Natural killer cell treated with Interleukin-12 subunit alpha and Interleukin-12 subunit beta and Interleukin-15 and Interleukin-18, amount 100 ng/mL, for 72 hours (primary cell): ENCODE results near the gene KRTAP5-11. TPM values are rescaled to one million over a fixed set of nuclear protein-coding genes. Genes with fewer than 3 reads are reported as not detected.
"Not testable (repeated sequence)": the region's sequence is repeated elsewhere in the genome, so short reads cannot be mapped to it uniquely, and the experiment has no call there.

Experiments used
- ATAC-seq, 2 donors: fragments of 150-1000 bp; cut with Tn5 transposase in 1 of 2; sonication (Bioruptor Pico), chemical (Tn5 transposase) in 1 of 2; 2 replicates each; pipeline ENCODE4 v1.10.0; 2021
- DNase-seq: peaks from one replicate; pipeline ENCODE4 v3.0.0; 2022; ENCODE audit warnings: low spot score
- H3K27ac Mint-ChIP-seq, 2 donors: 1 replicate in 1 of 2; 2 replicates in 1 of 2; pipeline ENCODE4 v1.8.0; 2022; ENCODE audit warnings: mixed read lengths in 2 of 2, mild to moderate bottlenecking in 1 of 2, moderate library complexity in 1 of 2
- H3K27me3 Mint-ChIP-seq, 2 donors: 1 replicate in 1 of 2; 2 replicates in 1 of 2; pipeline ENCODE4 v1.8.0; 2022; ENCODE audit warnings: mixed read lengths in 2 of 2
- H3K36me3 Mint-ChIP-seq: one replicate; pipeline ENCODE4 v1.8.0; 2022; ENCODE audit warnings: mixed read lengths
- H3K4me1 Mint-ChIP-seq, 2 donors: 1 replicate in 1 of 2; 2 replicates in 1 of 2; pipeline ENCODE4 v1.8.0; 2022; ENCODE audit warnings: low read depth in 2 of 2, mixed read lengths in 2 of 2, mild to moderate bottlenecking in 1 of 2
- H3K4me3 Mint-ChIP-seq: one replicate; pipeline ENCODE4 v1.8.0; 2022; ENCODE audit warnings: mixed read lengths
- H3K9me3 Mint-ChIP-seq: 2 replicates; pipeline ENCODE4 v1.8.0; 2022; ENCODE audit warnings: mixed read lengths
- total RNA-seq, 2 donors: library from RNA; stranded (reverse); gene quantifications; one replicate each; pipeline ENCODE4 v1.2.3, GENCODE V29; 2022

Gene KRTAP5-11
- total RNA-seq, 2 donors from 2014 or later, result not detected

DNA sequence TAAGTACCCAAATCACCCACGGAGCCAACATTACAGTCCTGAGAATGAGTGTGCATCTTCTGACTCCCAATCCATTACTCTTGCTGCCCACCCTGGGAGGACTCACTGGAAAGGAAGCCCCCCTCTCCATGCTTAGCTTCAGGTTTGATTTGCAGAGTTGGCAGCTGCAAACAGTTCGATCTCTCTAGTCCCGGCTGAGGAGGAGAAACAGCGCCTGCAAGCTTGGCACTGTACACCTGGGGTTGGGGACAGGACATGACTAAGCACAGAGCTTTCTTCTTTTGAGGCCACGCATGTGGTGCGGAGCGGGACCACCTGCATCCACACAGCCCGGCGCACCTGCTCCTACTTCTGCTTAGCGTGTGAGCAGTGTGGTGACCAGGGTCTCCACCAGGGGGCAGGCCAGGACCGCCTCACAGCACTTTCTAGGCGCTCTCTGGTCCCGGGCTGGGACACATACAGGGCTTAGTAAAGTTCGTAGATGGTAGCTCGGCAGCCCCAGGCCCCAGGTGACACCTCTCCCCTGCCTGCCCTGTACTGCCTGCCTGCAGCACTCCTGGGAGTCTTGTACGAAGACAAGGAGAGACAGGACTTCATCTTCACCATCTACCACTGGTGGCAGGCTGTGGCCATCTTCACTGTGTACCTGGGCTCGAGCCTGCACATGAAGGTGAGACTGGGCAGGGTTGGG lies 22.3 kb upstream of the KRTAP5-11 start:
- H3K27ac Mint-ChIP-seq, H3K4me3 Mint-ChIP-seq, ATAC-seq, H3K4me1 Mint-ChIP-seq, H3K36me3 Mint-ChIP-seq, H3K9me3 Mint-ChIP-seq, DNase-seq: not testable (repeated sequence)
- H3K27me3 Mint-ChIP-seq, result peaks cover 19% of the 10 kb centered on the region in 2 donors

DNA sequence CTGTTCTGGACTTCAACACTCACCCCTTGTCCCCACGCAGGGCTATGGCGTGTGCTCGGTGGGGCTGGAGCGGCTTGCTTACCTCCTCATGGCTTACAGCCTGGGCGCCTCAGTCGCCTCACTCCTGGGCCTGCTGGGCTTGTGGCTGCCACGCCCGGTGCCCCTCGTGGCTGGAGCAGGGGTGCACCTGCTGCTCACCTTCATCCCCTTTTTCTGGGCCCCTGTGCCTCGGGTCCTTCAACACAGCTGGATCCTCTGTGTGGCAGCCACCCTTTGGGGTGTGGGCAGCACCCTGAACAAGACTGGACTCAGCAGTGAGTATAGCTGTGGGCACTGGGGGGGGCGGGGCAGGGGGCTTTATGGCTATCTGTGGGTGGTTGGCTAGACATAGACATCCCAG lies 20.5 kb upstream of the KRTAP5-11 start:
- not testable (repeated sequence) for ATAC-seq, H3K9me3 Mint-ChIP-seq, H3K4me1 Mint-ChIP-seq, H3K27ac Mint-ChIP-seq, DNase-seq, H3K36me3 Mint-ChIP-seq, H3K4me3 Mint-ChIP-seq
- peaks cover 13 to 15% of the 10 kb centered on the region in 2 donors for H3K27me3 Mint-ChIP-seq

DNA sequence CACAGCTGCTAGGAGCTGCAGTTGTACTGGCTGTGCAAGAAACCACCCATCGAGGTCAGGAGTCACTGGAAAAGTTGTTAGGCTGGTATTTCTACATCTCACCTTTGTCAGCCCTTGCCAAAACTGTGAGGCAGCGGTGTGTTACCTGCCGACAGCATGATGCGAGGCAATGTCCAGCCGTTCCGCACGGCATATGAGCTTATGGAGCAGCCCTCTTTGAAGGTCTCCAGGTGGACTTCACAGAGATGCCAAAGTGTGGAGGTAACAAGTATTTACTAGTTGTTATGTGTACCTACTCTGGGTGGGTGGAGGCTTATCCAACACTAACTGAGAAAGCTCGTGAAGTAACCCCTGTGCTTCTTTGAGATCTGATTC lies 6.9 kb upstream of the KRTAP5-11 start:
- not testable (repeated sequence) for H3K4me3 Mint-ChIP-seq, ATAC-seq, DNase-seq, H3K36me3 Mint-ChIP-seq, H3K4me1 Mint-ChIP-seq, H3K9me3 Mint-ChIP-seq, H3K27ac Mint-ChIP-seq
- peaks cover 7 to 10% of the 10 kb centered on the region in 2 donors for H3K27me3 Mint-ChIP-seq

DNA sequence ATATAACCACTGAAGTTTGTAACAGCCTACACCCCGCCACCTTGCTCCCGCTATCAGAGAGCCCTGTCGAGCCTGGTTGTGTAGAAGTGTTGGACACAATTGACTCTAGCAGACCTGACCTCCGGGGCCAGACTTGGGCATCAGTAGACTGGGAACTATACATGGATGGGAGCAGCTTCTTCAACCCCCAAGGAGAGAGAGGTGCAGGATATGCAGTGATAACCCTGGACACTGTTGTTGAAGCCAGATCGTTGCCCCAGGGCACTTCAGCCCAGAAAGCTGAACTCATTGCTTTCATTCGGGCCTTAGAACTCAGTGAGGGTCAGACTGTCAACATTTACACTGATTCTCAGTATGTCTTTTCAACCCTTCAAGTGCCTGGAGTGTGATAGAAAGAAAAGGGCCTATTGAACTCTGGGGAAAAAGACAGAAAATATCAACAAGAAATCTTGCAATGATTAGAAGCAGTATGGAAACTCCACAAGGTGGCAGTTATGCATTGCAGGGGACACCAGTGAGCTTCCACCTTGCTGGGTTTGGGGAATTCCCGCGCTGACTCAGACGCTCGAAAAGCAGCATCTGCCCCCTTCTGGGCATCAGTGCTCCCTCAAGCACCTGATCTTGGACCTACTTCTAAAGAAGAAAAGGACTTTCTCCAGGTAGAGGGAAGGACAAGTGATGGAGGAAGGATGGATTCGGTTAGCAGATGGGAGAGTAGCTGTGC lies 6.3 kb upstream of the KRTAP5-11 start:
- H3K4me1 Mint-ChIP-seq, H3K27ac Mint-ChIP-seq, H3K4me3 Mint-ChIP-seq, H3K9me3 Mint-ChIP-seq, ATAC-seq, H3K27me3 Mint-ChIP-seq, H3K36me3 Mint-ChIP-seq: not testable (repeated sequence)
- peak; percentile 34 for DNase-seq

DNA sequence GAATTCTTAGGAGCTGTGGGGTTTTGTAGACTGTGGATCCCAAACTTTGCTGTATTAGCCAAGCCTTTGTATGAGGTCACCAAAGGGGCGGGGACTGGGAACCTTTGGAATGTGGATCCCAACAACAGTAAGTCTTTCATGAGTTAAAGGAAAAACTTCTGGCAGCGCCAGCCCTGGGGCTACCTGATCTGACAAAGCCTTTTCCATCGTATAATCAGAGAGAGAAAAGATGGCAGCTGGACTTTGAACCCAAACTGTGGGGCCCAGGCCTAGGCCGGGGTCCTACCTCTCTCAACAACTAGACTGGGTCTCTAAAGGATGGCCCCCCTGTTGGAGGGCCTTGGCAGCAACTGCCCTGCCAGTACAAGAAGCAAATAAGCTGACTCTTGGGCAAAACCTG lies 5.6 kb upstream of the KRTAP5-11 start:
- not testable (repeated sequence) for H3K27ac Mint-ChIP-seq, H3K9me3 Mint-ChIP-seq, H3K36me3 Mint-ChIP-seq, DNase-seq, H3K4me3 Mint-ChIP-seq, H3K27me3 Mint-ChIP-seq, H3K4me1 Mint-ChIP-seq, ATAC-seq

DNA sequence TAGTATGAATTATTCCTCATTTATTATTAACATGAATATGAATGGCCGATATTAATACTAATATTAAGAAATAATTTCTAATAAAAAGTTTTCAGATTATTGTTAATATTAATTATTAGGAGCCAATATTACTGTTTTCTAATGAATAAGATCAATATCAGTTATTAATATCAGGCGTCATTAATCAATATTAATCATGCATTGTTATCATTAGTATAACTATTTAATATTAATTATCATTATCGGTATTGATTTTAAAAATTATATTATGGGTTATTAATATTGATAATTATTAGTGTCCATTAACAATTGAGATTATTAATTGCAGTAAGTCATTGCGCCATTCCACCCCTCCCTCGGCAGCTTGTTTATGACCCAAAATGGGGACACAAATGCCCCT lies 3.0 kb upstream of the KRTAP5-11 start:
- peaks cover 15 to 21% of the 10 kb centered on the region in 2 donors for H3K27me3 Mint-ChIP-seq
- H3K27ac Mint-ChIP-seq, DNase-seq, H3K36me3 Mint-ChIP-seq, H3K9me3 Mint-ChIP-seq, H3K4me3 Mint-ChIP-seq, ATAC-seq, H3K4me1 Mint-ChIP-seq: not testable (repeated sequence)

DNA sequence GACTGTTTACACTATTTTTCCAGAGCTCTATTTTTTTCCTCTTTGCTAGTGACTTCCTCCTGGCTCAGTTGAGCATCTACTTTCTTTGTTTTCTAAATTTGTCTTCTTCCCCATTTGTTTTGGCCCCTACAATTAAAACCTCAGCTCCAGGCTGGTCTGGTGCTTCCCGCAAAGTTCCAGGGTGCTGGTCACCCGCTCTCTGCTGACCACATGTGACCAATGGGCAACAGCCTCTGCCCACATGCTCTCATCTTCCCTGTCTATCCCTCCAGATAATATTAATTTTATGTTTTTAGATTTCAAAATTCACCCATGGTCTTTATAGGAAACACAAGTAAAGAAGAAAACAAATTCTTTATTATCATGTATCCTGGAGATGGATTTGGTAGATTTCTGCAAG lies 294 bp upstream of the KRTAP5-11 start:
- H3K9me3 Mint-ChIP-seq, H3K27ac Mint-ChIP-seq, DNase-seq, H3K4me3 Mint-ChIP-seq, ATAC-seq, H3K36me3 Mint-ChIP-seq: not testable (repeated sequence)
- Mint-ChIP-seq H3K4me1 (peaks cover 0 to 10% of the 10 kb centered on the region in 2 donors), H3K27me3 (peaks cover 16 to 21% of the 10 kb centered on the region in 2 donors)

DNA sequence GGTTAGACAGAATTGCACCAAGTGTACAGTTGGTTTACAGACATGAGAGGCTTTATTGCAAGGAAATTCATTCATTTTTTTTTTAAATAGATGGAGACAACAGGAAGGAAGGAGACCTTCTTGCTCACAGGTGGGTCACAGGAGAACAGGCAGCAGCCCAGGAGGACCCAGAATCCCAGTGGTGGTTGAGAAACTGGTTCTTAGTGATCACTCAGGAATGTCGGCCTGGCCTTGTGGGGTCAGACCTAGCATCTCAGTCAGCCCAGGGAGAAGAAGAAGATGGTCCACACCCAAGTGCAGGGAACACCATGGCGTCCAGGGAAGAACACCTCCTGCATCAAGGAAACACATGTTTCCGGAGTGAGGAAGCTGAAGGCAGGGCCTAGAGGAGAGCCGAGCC lies 849 bp downstream of the KRTAP5-11 start:
- DNase-seq (no peak), ATAC-seq (no peak)
- H3K4me1 Mint-ChIP-seq, result peaks cover 0 to 10% of the 10 kb centered on the region in 2 donors
- no peak overlapping the region for H3K27ac Mint-ChIP-seq
- H3K27me3 Mint-ChIP-seq, result peaks cover 16 to 21% of the 10 kb centered on the region in 2 donors
- H3K9me3 Mint-ChIP-seq, result no peaks in the 10 kb centered on the region
- H3K4me3 Mint-ChIP-seq, result no peak overlapping the region
- no peaks in the 10 kb centered on the region for H3K36me3 Mint-ChIP-seq

DNA sequence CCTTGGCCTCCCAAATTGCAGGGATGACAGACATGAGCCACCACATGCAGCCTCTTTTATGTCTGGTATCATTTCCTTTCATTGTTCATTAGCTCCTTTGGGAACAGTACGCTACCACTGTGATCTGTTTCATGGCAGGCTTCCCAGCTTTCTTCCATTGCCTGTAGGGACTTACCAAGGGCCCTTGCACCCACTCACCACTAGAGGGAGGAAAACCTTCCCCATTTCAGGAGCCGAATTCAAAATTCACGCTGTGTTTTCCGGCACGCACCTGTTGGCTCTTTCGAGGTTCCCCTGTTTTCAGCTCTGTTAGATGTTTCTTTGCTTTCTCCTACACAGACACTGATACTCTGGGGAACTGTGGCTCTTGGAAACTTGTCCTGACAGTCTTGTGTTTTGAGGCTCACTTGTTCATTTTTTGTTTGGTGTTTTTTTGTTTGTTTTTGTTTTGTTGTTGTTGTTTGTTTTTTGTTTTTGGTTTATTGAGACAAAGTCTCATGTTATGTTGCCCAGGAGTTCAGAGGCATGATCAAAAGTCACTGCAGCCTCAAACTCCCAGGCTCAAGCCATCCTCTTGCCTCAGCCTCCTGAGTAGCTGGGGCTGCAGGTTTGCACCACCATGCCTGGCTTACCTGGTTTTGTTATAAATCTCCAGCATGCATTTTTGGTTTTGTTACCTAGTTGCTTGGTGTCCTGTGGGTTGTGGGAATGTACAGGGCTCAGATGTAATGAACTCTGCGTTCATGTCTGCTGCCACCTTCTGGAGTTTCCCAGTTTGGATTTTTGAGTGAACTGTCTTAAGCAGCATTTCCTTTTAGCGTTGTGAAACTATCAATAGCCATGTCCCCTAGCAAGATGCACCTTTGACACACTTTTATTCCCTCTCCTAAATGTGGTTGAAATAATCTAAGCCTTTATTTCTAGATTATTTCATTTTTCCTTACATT lies 2.3 kb downstream of the KRTAP5-11 start:
- Mint-ChIP-seq H3K4me3 (no peak overlapping the region), H3K27me3 (peaks cover 16 to 21% of the 10 kb centered on the region in 2 donors), H3K36me3 (no peaks in the 10 kb centered on the region), H3K4me1 (peaks cover 0 to 10% of the 10 kb centered on the region in 2 donors), H3K27ac (no peak overlapping the region), H3K9me3 (no peaks in the 10 kb centered on the region)
- no peak for DNase-seq
- ATAC-seq, result no peak

DNA sequence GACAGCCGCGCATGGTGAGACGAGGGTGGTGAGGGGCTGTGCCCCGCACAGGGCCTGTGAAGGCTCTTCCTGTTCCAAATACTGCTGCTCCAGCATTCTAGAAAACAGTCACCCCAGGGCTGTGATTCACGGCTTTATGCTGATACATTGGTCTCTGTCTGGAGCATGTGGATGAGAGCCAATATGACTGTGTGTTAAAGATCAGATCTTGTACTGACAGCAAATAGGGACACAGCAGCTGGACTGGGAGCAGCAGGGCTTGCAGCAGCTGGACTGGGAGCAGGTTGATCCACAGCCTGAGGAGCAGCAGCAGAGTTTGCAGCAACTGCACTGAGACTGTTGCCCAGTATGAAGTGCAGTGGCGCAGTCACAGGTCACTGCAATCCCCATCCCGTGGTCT lies 3.2 kb downstream of the KRTAP5-11 start:
- Mint-ChIP-seq H3K27me3 (peaks cover 16 to 21% of the 10 kb centered on the region in 2 donors), H3K4me1 (peaks cover 0 to 10% of the 10 kb centered on the region in 2 donors)
- not testable (repeated sequence) for ATAC-seq, H3K4me3 Mint-ChIP-seq, H3K27ac Mint-ChIP-seq, H3K36me3 Mint-ChIP-seq, DNase-seq, H3K9me3 Mint-ChIP-seq

DNA sequence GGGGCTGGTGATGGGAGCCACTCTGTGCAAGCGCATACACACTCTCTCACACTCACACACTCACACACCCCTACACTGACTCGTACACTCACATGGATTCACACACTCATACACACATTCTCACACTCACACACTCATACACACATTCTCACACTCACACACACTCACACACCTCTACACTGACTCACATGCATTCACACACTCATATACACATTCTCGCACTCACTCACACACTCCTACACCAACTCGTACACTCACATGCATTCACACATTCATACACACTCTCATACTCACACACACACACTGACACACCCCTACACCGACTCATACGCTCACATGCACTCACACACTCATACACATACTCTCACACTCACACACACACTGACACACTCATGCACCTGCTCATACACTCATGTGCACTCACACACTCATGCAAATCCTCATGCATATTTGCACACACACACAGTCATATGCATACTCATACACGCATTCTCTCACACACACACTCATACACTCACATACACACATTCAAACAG lies 5.1 kb downstream of the KRTAP5-11 start:
- DNase-seq (no peak), ATAC-seq (no peak)
- Mint-ChIP-seq H3K4me1 (peaks cover 0 to 10% of the 10 kb centered on the region in 2 donors), H3K27ac (no peak overlapping the region), H3K4me3 (no peak overlapping the region), H3K9me3 (no peaks in the 10 kb centered on the region), H3K27me3 (peaks cover 14 to 15% of the 10 kb centered on the region in 2 donors), H3K36me3 (no peaks in the 10 kb centered on the region)

DNA sequence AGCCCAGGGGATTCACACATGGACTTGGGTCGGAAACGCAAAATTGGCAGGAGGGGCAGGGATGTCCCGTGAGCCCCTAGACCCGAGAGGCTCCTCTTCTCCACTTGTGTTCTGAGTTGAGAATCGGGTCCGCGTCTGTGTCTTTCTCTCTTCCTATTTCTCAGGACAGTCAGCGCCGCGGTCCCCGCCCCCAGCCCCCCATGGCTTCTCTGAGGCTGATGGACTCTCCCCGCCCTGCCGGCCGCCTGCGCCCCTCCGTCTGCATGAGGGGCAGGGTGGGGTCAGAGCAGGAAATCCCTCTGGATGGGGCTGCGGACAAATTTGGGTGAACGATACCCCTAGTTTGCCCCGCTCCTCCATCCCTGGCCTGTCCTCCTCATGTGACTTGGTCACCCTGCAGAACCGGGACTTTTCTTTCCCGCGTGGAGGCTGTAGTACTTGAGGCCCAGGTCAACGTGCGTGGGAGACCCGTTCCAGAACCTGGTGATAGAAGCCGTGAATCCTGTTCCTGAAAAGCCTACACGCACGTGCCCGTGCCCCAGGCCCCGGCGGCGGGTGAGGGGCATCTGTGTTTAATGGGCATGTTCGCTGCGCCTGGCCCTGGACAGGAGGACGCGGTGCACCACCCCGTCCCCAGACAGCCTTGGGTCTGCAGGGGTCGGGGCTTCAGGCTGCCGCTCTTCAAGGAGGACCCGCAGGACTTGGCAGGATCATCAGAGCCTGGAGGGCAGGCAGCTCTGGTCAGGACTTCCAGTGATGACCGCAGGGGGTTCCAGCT lies 5.8 kb downstream of the KRTAP5-11 start:
- H3K9me3 Mint-ChIP-seq, ATAC-seq, DNase-seq, H3K27ac Mint-ChIP-seq, H3K36me3 Mint-ChIP-seq, H3K4me3 Mint-ChIP-seq: not testable (repeated sequence)
- Mint-ChIP-seq H3K27me3 (peaks cover 11% of the 10 kb centered on the region in 2 donors), H3K4me1 (peaks cover 0 to 10% of the 10 kb centered on the region in 2 donors)
